Muscle layer of colon (tissue), 2 donors: ENCODE measurements around the gene DDI2.
"Not testable (repeated sequence)": the region's sequence is repeated elsewhere in the genome, so short reads cannot be mapped to it uniquely, and the experiment has no call there.

Experiments used
- H3K27ac ChIP-seq: one replicate; pipeline ENCODE4 v1.7.0; 2013; ENCODE audit warnings: low read depth, mild to moderate bottlenecking, low read length, moderate library complexity
- H3K27me3 ChIP-seq, 2 donors: one replicate each; pipeline ENCODE4 v1.7.0; 2013; ENCODE audit warnings: low read length in 2 of 2, mild to moderate bottlenecking in 2 of 2; ENCODE audit not compliant: insufficient read depth in 2 of 2, control insufficient read depth in 1 of 2
- H3K36me3 ChIP-seq: one replicate; pipeline ENCODE4 v1.7.0; 2013; ENCODE audit warnings: mild to moderate bottlenecking, low read length; ENCODE audit not compliant: insufficient read depth
- H3K4me1 ChIP-seq: one replicate; pipeline ENCODE4 v1.7.0; 2013; ENCODE audit warnings: mild to moderate bottlenecking, low read length; ENCODE audit not compliant: insufficient read depth
- H3K4me3 ChIP-seq, 2 donors: one replicate each; pipeline ENCODE4 v1.7.0; 2013; ENCODE audit warnings: low read length in 2 of 2, low read depth in 1 of 2, mild to moderate bottlenecking in 1 of 2, moderate library complexity in 1 of 2
- H3K9ac ChIP-seq: one replicate; pipeline ENCODE4 v1.7.0; 2013; ENCODE audit warnings: low read length
- H3K9me3 ChIP-seq: one replicate; pipeline ENCODE4 v1.7.0; 2013; ENCODE audit warnings: mild to moderate bottlenecking, low read length
- donor health status: abdominal sarcoma.
- donor health status: Adenocarcinoma of cecum.

The DDI2 gene

GRCh38 chr1:15583016-15583706 lies 34.1 kb upstream of the DDI2 start:
- H3K4me1 ChIP-seq = no peaks in the 10 kb centered on the region
- no peak overlapping the region for H3K9ac ChIP-seq
- H3K36me3 ChIP-seq = no peaks in the 10 kb centered on the region
- no peaks in the 10 kb centered on the region for H3K9me3 ChIP-seq
- no peak overlapping the region for H3K27ac ChIP-seq
- no peaks in the 10 kb centered on the region for H3K27me3 ChIP-seq
- H3K4me3 ChIP-seq = no peak overlapping the region

DNA sequence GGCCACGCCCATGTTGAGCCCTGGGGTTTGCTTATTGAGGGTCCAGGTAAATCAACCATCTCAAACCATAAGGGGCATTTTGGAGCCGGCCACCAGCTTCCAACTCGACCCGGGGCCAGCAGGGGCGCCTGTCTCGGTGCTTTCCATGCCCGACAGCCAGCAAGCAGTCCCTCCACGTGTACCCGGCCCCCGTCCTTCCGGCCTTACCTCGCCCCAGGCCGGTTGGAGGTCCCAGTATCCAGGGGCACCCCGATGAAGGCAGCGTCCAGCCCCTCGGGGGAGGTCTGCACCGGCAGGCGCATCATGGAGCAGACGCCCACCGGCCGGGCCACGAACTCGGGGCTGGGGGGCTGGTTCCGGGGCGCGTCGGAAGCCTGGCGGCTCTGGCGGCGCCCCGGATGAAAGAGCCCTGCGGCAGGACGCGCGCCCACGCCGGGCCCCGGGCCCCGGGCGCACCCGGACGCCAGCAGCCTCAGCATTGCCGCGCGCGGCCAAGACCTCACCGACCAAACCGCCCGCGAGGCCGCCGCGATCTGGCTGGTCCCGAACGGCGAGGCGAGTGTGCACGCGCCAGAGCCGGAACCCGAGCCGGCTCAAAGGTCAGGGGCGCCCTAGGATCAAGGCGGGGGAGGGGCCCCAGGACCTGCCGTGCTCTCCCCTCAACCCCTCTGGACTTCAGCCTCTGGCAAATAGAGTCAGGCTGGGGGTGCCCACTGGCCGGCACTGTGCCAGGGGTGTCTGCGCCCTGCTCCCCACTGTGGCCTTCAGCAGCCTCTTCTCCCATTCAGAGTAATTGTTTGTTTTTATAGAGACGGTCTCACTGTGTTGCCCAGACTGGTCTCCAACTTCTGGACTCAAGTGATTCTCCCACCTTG lies 32.5 kb upstream of the DDI2 start, which contains the start of gene AGMAT:
Gene AGMAT, minus strand, starts transcription at position 563 of the 875 bp plus-strand sequence. Its CDS starts 84 bp downstream, at position 479.
- Histone ChIP-seq H3K27me3 (no peaks in the 10 kb centered on the region), H3K36me3 (no peaks in the 10 kb centered on the region), H3K4me3 (peak within 1 kb of the TSS; percentile 38 to 56), H3K9me3 (no peaks in the 10 kb centered on the region), H3K4me1 (no peaks in the 10 kb centered on the region), H3K9ac (no peak within 1 kb of the TSS), H3K27ac (no peak within 1 kb of the TSS)

GRCh38 chr1:15592285-15592684 lies 25.0 kb upstream of the DDI2 start:
- no peaks in the 10 kb centered on the region for H3K4me1 ChIP-seq
- H3K9me3 ChIP-seq = no peaks in the 10 kb centered on the region
- no peaks in the 10 kb centered on the region for H3K36me3 ChIP-seq
- no peak overlapping the region for H3K27ac ChIP-seq
- no peak overlapping the region for H3K4me3 ChIP-seq
- no peak overlapping the region for H3K9ac ChIP-seq
- H3K27me3 ChIP-seq = no peaks in the 10 kb centered on the region

DNA sequence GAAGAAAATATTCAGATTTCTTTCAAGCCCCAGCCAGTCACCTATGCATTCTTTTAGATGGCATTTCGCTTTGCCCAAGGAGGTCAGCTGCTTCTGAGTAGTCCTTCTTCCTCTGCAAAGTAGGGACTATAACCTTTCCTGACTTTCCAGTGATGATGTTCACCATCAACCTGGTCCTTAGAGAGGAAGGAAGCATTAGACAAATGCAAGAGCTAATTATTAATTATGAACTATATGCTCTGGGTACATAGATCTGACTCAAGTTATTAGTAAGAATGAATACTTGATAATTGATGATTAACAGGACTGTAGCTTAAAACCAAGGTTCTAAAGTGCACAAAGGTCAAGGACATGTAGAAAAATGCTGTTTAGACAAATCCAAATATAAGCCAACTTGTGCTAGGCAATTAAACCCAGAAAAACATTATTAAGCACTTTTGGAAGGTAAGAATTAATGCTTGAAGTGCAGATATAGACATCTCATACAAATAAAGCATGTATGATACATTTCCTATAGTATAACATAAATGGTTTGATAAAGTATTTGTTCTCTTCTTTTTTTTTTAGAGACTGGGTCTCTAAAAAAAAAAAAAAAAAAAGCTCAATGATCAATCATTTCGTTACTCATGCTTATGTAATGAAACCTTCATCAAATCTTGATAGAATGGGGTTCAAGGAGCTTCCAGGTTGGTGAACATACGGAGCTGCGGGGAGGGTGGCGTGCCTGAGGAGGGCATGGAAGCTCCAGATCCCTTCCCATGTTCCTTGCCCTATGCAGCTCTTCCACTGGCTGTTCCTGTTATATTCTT lies 21.2 kb upstream of the DDI2 start:
- no peak overlapping the region for H3K9ac ChIP-seq
- no peak overlapping the region for H3K27ac ChIP-seq
- H3K4me1 ChIP-seq = no peaks in the 10 kb centered on the region
- no peak overlapping the region for H3K4me3 ChIP-seq
- H3K9me3 ChIP-seq = no peaks in the 10 kb centered on the region
- H3K36me3 ChIP-seq = no peaks in the 10 kb centered on the region
- H3K27me3 ChIP-seq = no peaks in the 10 kb centered on the region

- Histone ChIP-seq H3K4me3 (no peak overlapping the region), H3K9ac (no peak overlapping the region), H3K27ac (no peak overlapping the region), H3K27me3 (no peaks in the 10 kb centered on the region), H3K9me3 (no peaks in the 10 kb centered on the region), H3K36me3 (no peaks in the 10 kb centered on the region), H3K4me1 (peaks cover 4% of the 10 kb centered on the region)
Measured at GRCh38 chr1:15598436-15598835, 18.8 kb upstream of the DDI2 start.

- Histone ChIP-seq H3K4me3 (peak overlapping the region; percentile 97 to 100), H3K9ac (peak overlapping the region; percentile 57), H3K9me3 (no peaks in the 10 kb centered on the region), H3K36me3 (no peaks in the 10 kb centered on the region), H3K27ac (peak overlapping the region; percentile 97), H3K4me1 (peaks cover 8% of the 10 kb centered on the region), H3K27me3 (no peaks in the 10 kb centered on the region)
Measured at GRCh38 chr1:15603050-15603965, 13.9 kb upstream of the DDI2 start.

DNA sequence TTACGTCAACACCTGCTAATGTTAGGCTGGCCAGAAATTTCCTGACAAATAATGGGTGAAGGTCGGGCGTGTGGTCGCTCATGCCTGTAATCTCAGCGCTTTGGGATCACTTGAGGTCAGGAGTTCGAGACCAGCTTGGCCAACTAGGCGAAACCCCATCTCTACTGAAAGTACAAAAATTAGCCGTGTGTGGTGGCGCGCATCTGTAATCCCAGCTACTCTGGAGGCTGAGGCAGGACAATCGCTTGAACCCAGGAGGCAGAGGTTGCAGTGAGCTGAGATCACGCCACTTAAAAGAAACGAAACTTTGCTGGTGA lies 13.3 kb upstream of the DDI2 start:
- Histone ChIP-seq H3K4me3 (peak overlapping the region; percentile 97 to 100), H3K27ac (peak overlapping the region; percentile 97)
- H3K9ac ChIP-seq, H3K4me1 ChIP-seq, H3K36me3 ChIP-seq, H3K9me3 ChIP-seq, H3K27me3 ChIP-seq: not testable (repeated sequence)

GRCh38 chr1:15604400-15604799 lies 12.9 kb upstream of the DDI2 start:
- H3K9ac ChIP-seq, H3K9me3 ChIP-seq, H3K27ac ChIP-seq, H3K27me3 ChIP-seq, H3K4me3 ChIP-seq, H3K36me3 ChIP-seq, H3K4me1 ChIP-seq: not testable (repeated sequence)

DNA sequence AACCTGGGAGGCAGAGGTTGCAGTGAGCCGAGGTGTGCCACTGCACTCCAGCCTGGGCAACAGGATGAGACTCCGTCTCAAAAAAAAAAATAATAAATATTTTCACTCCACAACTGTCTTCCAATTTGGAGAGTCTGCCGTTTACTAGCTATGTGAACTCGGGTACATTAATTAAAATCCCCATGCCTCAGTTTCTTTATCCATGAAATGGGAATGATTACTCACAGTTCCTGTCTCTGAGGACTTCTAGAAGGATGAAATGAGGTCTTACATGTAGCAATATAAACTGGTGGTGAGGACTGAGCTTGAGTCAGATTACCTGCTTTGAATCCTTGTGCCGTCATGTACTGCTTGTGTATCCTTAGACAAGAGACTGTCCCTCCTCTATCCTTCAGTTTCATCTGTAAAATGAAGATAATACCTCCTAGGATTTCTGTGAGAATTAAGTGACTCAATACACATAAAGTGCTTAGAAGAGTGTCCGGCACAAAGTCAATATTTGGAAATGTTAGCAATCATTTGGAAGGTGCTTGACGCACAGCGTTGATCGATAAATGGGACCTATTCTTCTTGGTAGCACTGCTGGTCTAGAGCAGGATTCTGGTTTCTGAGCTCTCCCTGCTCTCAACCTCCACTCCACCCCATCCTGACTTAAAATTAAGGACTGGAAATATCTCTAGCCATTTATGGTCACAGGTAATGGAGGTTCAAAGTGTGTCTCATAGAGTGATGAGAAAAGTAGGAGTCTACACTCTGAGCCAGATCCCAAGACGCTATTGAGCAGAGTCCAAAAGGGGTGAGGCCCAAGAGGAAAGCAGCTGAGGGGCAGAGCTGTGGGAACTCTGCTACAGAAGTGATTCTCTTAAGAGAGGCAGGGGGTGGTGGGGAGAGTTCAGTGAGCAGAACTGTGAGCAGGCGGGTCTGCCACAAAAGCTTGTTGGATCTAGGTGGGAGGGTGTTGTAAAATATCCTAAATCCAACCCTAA lies 11.6 kb upstream of the DDI2 start:
- Histone ChIP-seq H3K9ac (no peak overlapping the region), H3K4me3 (no peak overlapping the region), H3K36me3 (no peaks in the 10 kb centered on the region), H3K4me1 (peaks cover 8% of the 10 kb centered on the region), H3K27me3 (no peaks in the 10 kb centered on the region), H3K27ac (no peak overlapping the region), H3K9me3 (no peaks in the 10 kb centered on the region)

- no peaks in the 10 kb centered on the region for H3K36me3 ChIP-seq
- no peak overlapping the region for H3K27ac ChIP-seq
- H3K27me3 ChIP-seq = no peaks in the 10 kb centered on the region
Measured at GRCh38 chr1:15609631-15610030, 7.6 kb upstream of the DDI2 start.

More at GRCh38 chr1:15609631-15610030, 7.6 kb upstream of the DDI2 start:
- Histone ChIP-seq H3K9me3 (no peaks in the 10 kb centered on the region), H3K4me1 (no peaks in the 10 kb centered on the region), H3K4me3 (no peak overlapping the region), H3K9ac (no peak overlapping the region)
